PC-9 (cell line): ENCODE measurements around the gene PPP1R7.

Experiments
- EZH2 ChIP-seq: fragments of 200-600 bp; sonication (generic); IDR thresholded peaks from 2 replicates; pipeline ENCODE4 v1.8.0; 2017; ENCODE audit warnings: antibody characterized with exemption, low read depth
- TF ChIP-seq, protein P1 (sequence below): fragments of 200-600 bp; sonication (generic); conservative IDR thresholded peaks from 2 replicates; pipeline ENCODE4 v1.6.1; 2017; ENCODE audit warnings: mixed run types, antibody characterized with exemption, mild to moderate bottlenecking, moderate library complexity

DNA sequence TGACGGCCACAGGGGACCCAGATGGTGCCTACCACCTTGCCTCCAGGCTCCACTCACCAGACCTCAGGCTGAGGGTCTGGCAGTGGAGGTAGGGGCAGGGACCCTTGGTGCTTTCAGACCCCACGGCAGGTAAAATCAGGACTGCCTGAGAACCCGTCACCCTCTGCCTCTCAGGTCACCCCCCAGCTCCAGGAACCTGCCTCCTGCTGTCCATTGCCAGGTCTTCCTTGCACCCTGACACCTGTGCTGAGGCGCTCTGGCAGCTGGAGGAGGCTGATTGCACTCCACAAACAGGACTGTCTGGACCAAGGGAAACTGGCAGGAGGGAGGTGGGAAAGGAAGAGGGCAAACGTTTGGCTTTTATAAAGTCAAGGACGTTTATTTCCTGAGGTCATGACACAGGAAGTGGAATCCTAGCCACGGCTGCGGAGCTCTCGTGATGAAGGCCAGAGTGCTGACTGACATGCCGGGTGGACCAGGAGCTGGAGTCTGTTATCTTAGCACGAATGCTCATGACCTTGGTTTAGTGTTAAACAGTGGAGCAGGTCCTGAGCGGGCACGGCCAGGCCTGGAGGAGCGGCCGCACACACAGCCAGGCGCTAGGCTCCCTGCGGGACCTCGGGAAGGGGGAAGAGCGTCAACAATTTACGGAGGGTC, 78.7 kb downstream of the PPP1R7 start:
- TF ChIP-seq, protein P1, sequence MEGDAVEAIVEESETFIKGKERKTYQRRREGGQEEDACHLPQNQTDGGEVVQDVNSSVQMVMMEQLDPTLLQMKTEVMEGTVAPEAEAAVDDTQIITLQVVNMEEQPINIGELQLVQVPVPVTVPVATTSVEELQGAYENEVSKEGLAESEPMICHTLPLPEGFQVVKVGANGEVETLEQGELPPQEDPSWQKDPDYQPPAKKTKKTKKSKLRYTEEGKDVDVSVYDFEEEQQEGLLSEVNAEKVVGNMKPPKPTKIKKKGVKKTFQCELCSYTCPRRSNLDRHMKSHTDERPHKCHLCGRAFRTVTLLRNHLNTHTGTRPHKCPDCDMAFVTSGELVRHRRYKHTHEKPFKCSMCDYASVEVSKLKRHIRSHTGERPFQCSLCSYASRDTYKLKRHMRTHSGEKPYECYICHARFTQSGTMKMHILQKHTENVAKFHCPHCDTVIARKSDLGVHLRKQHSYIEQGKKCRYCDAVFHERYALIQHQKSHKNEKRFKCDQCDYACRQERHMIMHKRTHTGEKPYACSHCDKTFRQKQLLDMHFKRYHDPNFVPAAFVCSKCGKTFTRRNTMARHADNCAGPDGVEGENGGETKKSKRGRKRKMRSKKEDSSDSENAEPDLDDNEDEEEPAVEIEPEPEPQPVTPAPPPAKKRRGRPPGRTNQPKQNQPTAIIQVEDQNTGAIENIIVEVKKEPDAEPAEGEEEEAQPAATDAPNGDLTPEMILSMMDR, result no peak
- no peak for TF ChIP-seq EZH2
